ENCODE measurements around the gene PAPOLA. TPM values are rescaled to one million over a fixed set of nuclear protein-coding genes. Genes with fewer than 3 reads are reported as not detected.
"Not testable (repeated sequence)": the region's sequence is repeated elsewhere in the genome, so short reads cannot be mapped to it uniquely, and the experiment has no call there.

PAPOLA gene
- total and polyA plus RNA-seq, 2 donors from 2014 or later, result 70.8 to 160 TPM

- Histone ChIP-seq H3K4me3 (ENCODE audit: low read length in 3 of 3) (no peak overlapping the region), H3K27ac (ENCODE audit: low read depth in 2 of 2, low read length in 2 of 2) (no peak overlapping the region), H3K36me3 (ENCODE audit: control insufficient read depth in 2 of 3, insufficient read depth in 3 of 3, low read length in 3 of 3) (no peaks in the 10 kb centered on the region), H3K4me1 (ENCODE audit: control insufficient read depth in 2 of 3, insufficient read depth in 2 of 3, low read depth in 1 of 3, low read length in 3 of 3) (peaks cover 0 to 4% (median 4%) of the 10 kb centered on the region in 3 donors), H3K9ac (ENCODE audit: low read length in 3 of 3) (no peak overlapping the region), H3K27me3 (ENCODE audit: control insufficient read depth, insufficient read depth, low read length) (no peaks in the 10 kb centered on the region), H3K9me3 (ENCODE audit: control insufficient read depth in 2 of 3, insufficient read depth in 1 of 3, low read length in 3 of 3) (no peaks in the 10 kb centered on the region)
- intact Hi-C loops (cut with DNase I), result no loop called here
- FAIRE-seq (no peak), DNase-seq (no peak)
- TF ChIP-seq, protein P1, sequence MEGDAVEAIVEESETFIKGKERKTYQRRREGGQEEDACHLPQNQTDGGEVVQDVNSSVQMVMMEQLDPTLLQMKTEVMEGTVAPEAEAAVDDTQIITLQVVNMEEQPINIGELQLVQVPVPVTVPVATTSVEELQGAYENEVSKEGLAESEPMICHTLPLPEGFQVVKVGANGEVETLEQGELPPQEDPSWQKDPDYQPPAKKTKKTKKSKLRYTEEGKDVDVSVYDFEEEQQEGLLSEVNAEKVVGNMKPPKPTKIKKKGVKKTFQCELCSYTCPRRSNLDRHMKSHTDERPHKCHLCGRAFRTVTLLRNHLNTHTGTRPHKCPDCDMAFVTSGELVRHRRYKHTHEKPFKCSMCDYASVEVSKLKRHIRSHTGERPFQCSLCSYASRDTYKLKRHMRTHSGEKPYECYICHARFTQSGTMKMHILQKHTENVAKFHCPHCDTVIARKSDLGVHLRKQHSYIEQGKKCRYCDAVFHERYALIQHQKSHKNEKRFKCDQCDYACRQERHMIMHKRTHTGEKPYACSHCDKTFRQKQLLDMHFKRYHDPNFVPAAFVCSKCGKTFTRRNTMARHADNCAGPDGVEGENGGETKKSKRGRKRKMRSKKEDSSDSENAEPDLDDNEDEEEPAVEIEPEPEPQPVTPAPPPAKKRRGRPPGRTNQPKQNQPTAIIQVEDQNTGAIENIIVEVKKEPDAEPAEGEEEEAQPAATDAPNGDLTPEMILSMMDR (IDR thresholded peaks at IDR 0.05; ENCODE audit: borderline replicate concordance, extremely low read depth, insufficient read depth), result no peak
These were observed 35.3 kb upstream of the PAPOLA start for GRCh38 chr14:96466918-96467317.

- Histone ChIP-seq H3K27ac (ENCODE audit: low read depth in 2 of 2, low read length in 2 of 2) (no peak overlapping the region), H3K9me3 (ENCODE audit: control insufficient read depth in 2 of 3, insufficient read depth in 1 of 3, low read length in 3 of 3) (no peaks in the 10 kb centered on the region), H3K4me3 (ENCODE audit: low read length in 3 of 3) (no peak overlapping the region), H3K4me1 (ENCODE audit: control insufficient read depth in 2 of 3, insufficient read depth in 2 of 3, low read depth in 1 of 3, low read length in 3 of 3) (peaks cover 0 to 2% (median 0%) of the 10 kb centered on the region in 3 donors), H3K9ac (ENCODE audit: low read length in 3 of 3) (no peak overlapping the region), H3K27me3 (ENCODE audit: control insufficient read depth, insufficient read depth, low read length) (no peaks in the 10 kb centered on the region), H3K36me3 (ENCODE audit: control insufficient read depth in 2 of 3, insufficient read depth in 3 of 3, low read length in 3 of 3) (no peaks in the 10 kb centered on the region)
- FAIRE-seq (no peak), DNase-seq (no peak)
- TF ChIP-seq, protein P1 (IDR thresholded peaks at IDR 0.05; ENCODE audit: borderline replicate concordance, extremely low read depth, insufficient read depth), result no peak
- intact Hi-C loops (cut with DNase I), result no loop called here
These were observed 31.9 kb upstream of the PAPOLA start for GRCh38 chr14:96470331-96470730.

DNA sequence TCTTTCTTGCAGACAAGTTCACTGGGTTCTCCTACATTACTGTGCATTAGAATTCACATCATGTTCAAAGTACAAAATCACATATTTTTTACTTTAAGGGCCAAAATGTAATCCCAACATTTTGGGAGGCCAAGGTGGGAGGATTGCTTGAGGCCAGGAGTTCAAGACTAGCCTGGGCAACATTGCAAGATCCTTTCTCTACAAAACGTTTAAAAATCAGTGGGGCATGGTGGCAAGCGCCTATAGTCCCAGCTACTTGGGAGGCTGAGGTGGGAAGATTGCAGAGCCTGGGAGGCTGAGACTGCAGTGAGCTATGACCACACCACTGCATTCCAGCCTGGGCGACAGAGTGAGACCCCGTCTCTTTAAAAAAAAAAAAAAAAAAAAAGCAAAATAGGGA lies 31.2 kb upstream of the PAPOLA start:
- H3K4me3 ChIP-seq (ENCODE audit: low read length in 3 of 3); H3K27me3 ChIP-seq (ENCODE audit: control insufficient read depth, insufficient read depth, low read length); FAIRE-seq; H3K9me3 ChIP-seq (ENCODE audit: control insufficient read depth in 2 of 3, insufficient read depth in 1 of 3, low read length in 3 of 3); H3K4me1 ChIP-seq (ENCODE audit: control insufficient read depth in 2 of 3, insufficient read depth in 2 of 3, low read depth in 1 of 3, low read length in 3 of 3); DNase-seq; H3K27ac ChIP-seq (ENCODE audit: low read depth in 2 of 2, low read length in 2 of 2); intact Hi-C loops (cut with DNase I); H3K9ac ChIP-seq (ENCODE audit: low read length in 3 of 3); H3K36me3 ChIP-seq (ENCODE audit: control insufficient read depth in 2 of 3, insufficient read depth in 3 of 3, low read length in 3 of 3): not testable (repeated sequence)

DNA sequence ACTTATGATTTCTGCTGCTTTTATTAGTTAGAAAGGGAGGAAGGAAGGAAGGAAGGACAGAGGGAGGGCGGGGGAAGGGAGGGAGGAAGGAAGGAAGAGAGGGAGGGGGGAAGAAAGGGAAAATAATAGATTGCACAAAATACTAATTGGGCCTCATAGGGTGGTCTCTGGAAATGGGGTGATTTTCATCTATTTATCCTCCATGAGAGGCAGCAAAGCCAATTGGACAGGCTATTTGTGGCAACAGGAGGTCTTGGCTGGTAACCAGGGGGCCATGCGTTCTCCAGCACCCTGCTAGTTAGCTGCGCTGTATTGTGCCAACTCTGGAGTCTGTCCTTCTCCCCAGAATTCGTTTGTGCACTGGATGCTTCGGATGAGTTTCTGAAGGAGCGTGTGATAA lies 24.1 kb upstream of the PAPOLA start:
- Histone ChIP-seq H3K36me3 (ENCODE audit: control insufficient read depth in 2 of 3, insufficient read depth in 3 of 3, low read length in 3 of 3) (no peaks in the 10 kb centered on the region), H3K4me1 (ENCODE audit: control insufficient read depth in 2 of 3, insufficient read depth in 2 of 3, low read depth in 1 of 3, low read length in 3 of 3) (no peaks in the 10 kb centered on the region), H3K4me3 (ENCODE audit: low read length in 3 of 3) (no peak overlapping the region), H3K27me3 (ENCODE audit: control insufficient read depth, insufficient read depth, low read length) (no peaks in the 10 kb centered on the region), H3K9ac (ENCODE audit: low read length in 3 of 3) (no peak overlapping the region), H3K9me3 (ENCODE audit: control insufficient read depth in 2 of 3, insufficient read depth in 1 of 3, low read length in 3 of 3) (no peaks in the 10 kb centered on the region), H3K27ac (ENCODE audit: low read depth in 2 of 2, low read length in 2 of 2) (no peak overlapping the region)
- no peak for DNase-seq
- no peak for FAIRE-seq
- intact Hi-C loops (cut with DNase I), result no loop called here
- TF ChIP-seq, protein P1 (IDR thresholded peaks at IDR 0.05; ENCODE audit: borderline replicate concordance, extremely low read depth, insufficient read depth), result no peak

Measured in kidney (tissue), 14 donors.